Measurements from ENCODE around the gene DOP1A. TPM values are rescaled to one million over a fixed set of nuclear protein-coding genes. Genes with fewer than 3 reads are reported as not detected.

DOP1A gene
- total RNA-seq, 1 donor from 2014 or later = 61.9 TPM

GRCh38 chr6:83215131-83216047 lies 147.9 kb downstream of the DOP1A start:
- Mint-ChIP-seq H3K9me3 (no peaks in the 10 kb centered on the region), H3K27ac (no peak overlapping the region), H3K4me1 (no peaks in the 10 kb centered on the region), H3K36me3 (no peaks in the 10 kb centered on the region), H3K4me3 (no peak overlapping the region), H3K27me3 (ENCODE audit: insufficient read depth, low read depth) (no peaks in the 10 kb centered on the region)
- H3K4me1 ChIP-seq = no peaks in the 10 kb centered on the region
- DNase-seq (ENCODE audit: low spot score) = peak; percentile 74
- H4K20me1 ChIP-seq (ENCODE audit: low read depth) = no peaks in the 10 kb centered on the region
- no peaks in the 10 kb centered on the region for H3K36me3 ChIP-seq
- H3K4me2 ChIP-seq = no peak overlapping the region
- no peak overlapping the region for H3K4me3 ChIP-seq
- H3K27ac ChIP-seq = no peak overlapping the region
- H3K27me3 ChIP-seq = no peaks in the 10 kb centered on the region
- no peaks in the 10 kb centered on the region for H3F3A ChIP-seq (ENCODE audit: low read depth)
- TF ChIP-seq CTCF (IDR thresholded peaks at IDR 0.05) (peak; percentile 89), EZH2 (IDR thresholded peaks at IDR 0.05) (no peak), EZH2phosphoT487 (IDR thresholded peaks at IDR 0.05) (no peak)
- no peaks in the 10 kb centered on the region for H3K79me2 ChIP-seq (ENCODE audit: low read depth)
- H3K9ac ChIP-seq = no peak overlapping the region
- peak overlapping the region; percentile 1 for H2AFZ ChIP-seq (replicated peaks)
- H3K9me3 ChIP-seq (ENCODE audit: low read depth) = no peaks in the 10 kb centered on the region

DNA sequence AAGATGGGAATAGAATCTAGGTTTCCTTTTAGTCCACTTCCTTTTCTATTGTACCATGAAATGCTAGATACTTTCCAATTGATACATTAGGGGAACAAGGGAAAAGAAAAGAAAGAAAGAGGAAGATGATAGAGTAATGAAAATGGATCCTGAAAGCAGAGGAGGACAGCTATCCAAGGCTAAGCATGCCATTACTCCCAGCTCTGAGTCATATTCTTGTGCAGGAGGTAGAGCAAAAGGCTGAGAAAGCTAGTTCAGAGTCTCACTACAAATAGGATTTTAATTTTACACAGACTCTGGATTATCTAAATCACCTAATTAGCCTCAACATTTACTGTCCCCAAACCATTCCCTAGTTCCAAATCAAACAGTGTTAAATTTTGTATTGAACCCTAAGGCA lies 149.3 kb downstream of the DOP1A start:
- no peaks in the 10 kb centered on the region for H3K9me3 Mint-ChIP-seq

More for the DNA sequence above, 149.3 kb downstream of the DOP1A start:
- no peak overlapping the region for H3K4me2 ChIP-seq
- H3K4me3 ChIP-seq = no peak overlapping the region
- H2AFZ ChIP-seq (replicated peaks) = no peak overlapping the region
- H4K20me1 ChIP-seq (ENCODE audit: low read depth) = no peaks in the 10 kb centered on the region
- no peaks in the 10 kb centered on the region for H3K9me3 ChIP-seq (ENCODE audit: low read depth)
- H3K27ac Mint-ChIP-seq = no peak overlapping the region
- no peak for DNase-seq (ENCODE audit: low spot score)
- no peak overlapping the region for H3K4me3 Mint-ChIP-seq
- TF ChIP-seq EZH2 (IDR thresholded peaks at IDR 0.05) = no peak
- TF ChIP-seq EZH2phosphoT487 (IDR thresholded peaks at IDR 0.05) = no peak
- no peak for TF ChIP-seq CTCF (IDR thresholded peaks at IDR 0.05)
- no peak overlapping the region for H3K9ac ChIP-seq
- no peaks in the 10 kb centered on the region for H3K36me3 ChIP-seq
- H3K27me3 Mint-ChIP-seq (ENCODE audit: insufficient read depth, low read depth) = no peaks in the 10 kb centered on the region
- no peaks in the 10 kb centered on the region for H3K79me2 ChIP-seq (ENCODE audit: low read depth)
- no peaks in the 10 kb centered on the region for H3K36me3 Mint-ChIP-seq
- no peaks in the 10 kb centered on the region for H3K4me1 Mint-ChIP-seq
- no peaks in the 10 kb centered on the region for H3F3A ChIP-seq (ENCODE audit: low read depth)
- no peaks in the 10 kb centered on the region for H3K27me3 ChIP-seq
- H3K27ac ChIP-seq = no peak overlapping the region
- H3K4me1 ChIP-seq = no peaks in the 10 kb centered on the region

Other genes with a start within 250 kb of the DOP1A start
- 72.2 and 86.3 TPM in 2 replicates for gene UBE3D, start 1.8 kb upstream of the DOP1A start, total RNA-seq (ENCODE audit: low replicate concordance)
- 48.1 and 61.5 TPM in 2 replicates for gene PGM3, start 125.6 kb downstream of the DOP1A start, total RNA-seq (ENCODE audit: low replicate concordance)
- gene RWDD2A, start 125.7 kb downstream of the DOP1A start, total RNA-seq (ENCODE audit: low replicate concordance) = 6.9 and 8.5 TPM in 2 replicates